GM19023 (cell line): ENCODE data around the gene AQP7.
"Not testable (repeated sequence)": the region's sequence is repeated elsewhere in the genome, so short reads cannot be mapped to it uniquely, and the experiment has no call there.

Source experiments
- ATAC-seq: cut with Tn5 transposase; IDR thresholded peaks from one replicate; pipeline ENCODE4 v1.9.1; 2021; ENCODE audit warnings: mild to moderate bottlenecking, moderate library complexity; ENCODE audit not compliant: unreplicated experiment

AQP7 gene

DNA sequence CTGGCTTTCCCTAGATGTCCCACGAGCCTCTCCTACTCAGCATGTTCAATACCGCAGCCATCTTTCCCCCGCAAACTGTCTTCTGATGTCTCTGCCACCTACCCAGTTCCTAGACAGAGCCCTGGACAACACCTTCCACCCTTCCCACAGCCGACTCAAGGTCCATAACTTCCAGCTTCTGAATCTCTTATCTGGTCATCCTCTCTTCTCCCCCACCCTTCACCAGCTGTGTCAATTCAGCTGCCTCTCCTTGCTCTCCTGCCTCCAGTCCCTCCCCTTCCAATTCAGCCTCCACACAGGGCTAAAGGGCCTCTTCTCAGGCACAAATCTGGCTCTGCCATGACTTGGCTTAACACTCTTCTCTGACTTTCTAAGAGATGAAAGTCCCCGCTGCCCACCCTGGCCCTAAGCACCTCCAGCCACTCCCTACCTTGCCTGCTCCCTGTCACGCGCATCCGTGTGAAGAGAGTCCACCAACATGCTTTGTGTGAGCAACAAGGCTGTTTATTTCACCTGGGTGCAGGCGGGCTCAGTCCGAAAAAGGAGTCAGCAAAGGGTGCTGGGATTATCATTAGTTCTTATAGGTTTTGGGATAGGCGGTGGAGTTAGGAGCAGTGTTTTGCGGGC is 25.2 kb downstream of the AQP7 start:
- no peak for ATAC-seq

GRCh38 chr9:33375841-33376321 is 26.5 kb downstream of the AQP7 start:
- no peak for ATAC-seq

DNA sequence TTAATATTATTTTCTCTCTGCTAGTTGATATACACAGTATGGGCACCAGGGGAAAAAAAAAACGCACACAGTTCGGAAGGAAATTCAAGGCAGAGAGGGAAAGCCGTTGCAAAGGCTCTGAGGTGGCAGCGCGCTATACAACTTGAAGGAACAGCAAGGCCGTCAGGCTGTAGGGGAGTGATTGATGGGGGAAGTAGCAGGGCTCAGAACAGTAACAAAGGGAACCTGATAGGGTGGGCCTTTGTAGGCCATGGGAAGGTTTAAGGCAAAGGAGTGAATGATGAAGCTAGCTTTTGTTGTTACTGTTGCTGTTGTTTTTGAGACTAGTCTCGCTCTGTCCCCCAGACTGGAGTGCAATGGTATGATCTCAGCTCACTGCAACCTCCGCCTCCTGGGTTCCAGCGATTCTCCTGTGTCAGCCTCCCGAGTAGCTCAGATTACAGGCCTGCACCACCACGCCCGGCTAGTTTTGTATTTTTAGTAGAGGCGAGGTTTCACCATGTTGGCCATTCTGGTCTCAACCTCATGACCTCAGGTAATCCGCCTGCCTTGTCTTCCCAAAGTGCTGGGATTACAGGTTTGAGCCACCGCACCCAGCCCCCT is 27.0 kb downstream of the AQP7 start:
- no peak for ATAC-seq

DNA sequence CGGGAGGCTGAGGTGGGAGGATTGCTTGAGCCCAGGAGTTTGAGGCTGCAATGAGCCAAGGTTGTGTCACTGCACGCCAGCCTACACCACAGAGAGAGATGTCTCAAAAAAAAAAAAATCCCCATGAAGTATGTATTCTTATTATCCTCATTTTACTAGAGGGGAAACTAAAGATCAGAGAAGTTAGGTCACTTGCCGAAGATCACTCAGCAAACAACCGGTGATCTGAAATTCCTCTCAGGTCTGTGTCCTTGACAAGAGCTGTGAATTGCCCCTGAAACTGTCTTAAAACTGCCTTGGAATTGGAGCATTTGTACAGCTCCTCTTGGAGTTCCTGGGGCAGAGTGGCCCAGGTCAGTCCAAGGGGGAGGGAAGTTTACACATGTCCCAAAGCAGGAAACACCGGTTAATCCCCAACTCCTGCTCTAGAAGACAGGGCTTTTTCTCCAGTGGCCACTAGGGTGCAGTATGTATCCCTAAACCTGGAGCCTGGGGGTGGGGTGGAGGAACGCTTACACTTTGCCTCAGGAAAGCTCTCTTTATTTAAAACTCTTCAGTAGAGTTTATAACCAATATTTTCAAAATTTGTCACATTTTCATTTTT is 27.6 kb downstream of the AQP7 start:
- ATAC-seq: no peak

- no peak for ATAC-seq
These were observed 28.2 kb downstream of the AQP7 start for GRCh38 chr9:33374190-33374589.

DNA sequence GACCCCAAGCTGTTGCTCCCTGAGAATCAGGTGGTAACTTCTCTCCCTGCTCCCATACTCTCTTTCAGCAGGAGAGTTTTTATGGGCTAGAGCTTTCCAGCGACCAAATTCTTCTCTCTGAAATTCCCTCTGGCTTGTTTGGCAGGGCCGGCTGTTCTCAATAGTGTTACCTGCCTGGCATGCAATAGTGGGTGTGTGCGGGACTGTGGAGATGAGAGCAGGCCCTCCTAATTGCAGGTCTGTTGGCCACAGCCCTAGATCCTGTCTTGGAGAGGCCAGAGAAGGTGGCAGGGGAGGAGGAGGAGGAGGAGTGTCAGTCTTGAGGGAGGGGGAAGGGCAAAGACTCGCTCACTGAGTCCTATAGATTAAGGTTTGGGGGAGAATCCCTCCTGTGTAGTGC is 29.5 kb downstream of the AQP7 start:
- ATAC-seq: no peak

DNA sequence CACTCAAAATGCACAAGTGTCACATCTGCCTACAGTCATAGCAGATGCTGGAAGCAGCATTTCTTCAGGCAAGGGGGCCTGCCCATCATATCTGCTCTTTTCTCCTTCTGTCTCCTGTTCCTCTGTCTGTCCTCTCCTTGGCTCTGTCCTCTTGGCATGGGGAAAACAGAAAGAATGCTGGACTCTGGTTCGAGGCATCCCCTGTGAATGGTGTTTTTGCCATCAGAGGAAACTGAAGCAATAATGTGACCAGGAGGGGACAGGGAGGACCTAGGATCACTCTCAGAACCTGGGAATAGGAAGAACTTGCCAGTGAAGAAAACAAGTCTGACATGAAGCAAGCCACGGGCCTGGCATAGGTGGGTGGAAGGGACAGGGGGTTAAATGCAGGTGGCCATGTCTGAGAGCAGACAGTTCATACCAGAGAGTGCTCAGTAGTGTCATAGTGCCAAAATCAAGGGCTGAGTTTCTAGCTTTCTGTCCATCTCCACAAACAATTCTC is 35.3 kb downstream of the AQP7 start:
- ATAC-seq: no peak

GRCh38 chr9:33364814-33365213 is 37.6 kb downstream of the AQP7 start:
- not testable (repeated sequence) for ATAC-seq

DNA sequence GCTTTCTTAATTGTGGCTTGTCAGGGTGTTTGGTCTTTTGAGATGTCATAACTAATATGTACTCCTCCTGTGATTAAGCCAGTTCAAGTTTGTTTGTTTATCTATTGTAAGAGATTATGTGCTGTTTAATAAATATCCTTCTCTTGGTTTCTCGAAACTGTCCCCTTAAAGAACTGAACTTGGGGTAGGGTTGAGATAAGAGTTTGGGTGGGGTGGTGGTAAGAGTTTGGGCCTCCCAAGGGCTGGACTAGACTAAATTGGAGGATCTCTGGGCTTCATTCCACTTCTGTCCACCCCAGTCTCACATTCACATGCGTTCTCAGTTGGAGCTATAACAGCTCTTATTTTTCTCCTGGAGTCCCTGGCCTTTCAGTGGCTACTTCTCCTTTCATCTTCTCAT is 38.2 kb downstream of the AQP7 start:
- no peak for ATAC-seq

DNA sequence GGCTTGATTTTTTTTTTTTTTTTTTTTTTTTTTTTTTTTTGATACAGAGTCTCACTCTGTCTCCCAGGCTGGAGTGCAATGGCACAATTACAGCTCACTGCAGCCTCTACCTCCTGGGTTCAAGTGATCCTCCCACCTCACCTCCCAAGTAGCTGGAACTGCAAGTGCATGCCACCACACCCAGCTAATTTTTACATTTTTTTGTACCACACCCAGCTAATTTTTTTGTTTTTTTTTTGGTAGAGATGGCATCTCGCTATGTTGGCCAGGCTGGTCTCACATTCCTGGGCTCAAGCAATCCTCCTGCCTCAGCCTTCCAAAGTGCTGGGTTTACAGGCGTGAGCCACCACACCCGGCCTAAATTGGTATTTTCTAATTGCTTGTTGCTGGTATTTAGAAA is 43.7 kb downstream of the AQP7 start:
- not testable (repeated sequence) for ATAC-seq

GRCh38 chr9:33355933-33356332 is 46.4 kb downstream of the AQP7 start:
- no peak for ATAC-seq

GRCh38 chr9:33354651-33355211 is 47.6 kb downstream of the AQP7 start:
- no peak for ATAC-seq

- ATAC-seq: no peak
These were observed 50.8 kb downstream of the AQP7 start for GRCh38 chr9:33351547-33351946.

- no peak for ATAC-seq
These were observed 52.1 kb downstream of the AQP7 start for GRCh38 chr9:33350310-33350709.

- no peak for ATAC-seq
These were observed 52.6 kb downstream of the AQP7 start for GRCh38 chr9:33349743-33350142.

DNA sequence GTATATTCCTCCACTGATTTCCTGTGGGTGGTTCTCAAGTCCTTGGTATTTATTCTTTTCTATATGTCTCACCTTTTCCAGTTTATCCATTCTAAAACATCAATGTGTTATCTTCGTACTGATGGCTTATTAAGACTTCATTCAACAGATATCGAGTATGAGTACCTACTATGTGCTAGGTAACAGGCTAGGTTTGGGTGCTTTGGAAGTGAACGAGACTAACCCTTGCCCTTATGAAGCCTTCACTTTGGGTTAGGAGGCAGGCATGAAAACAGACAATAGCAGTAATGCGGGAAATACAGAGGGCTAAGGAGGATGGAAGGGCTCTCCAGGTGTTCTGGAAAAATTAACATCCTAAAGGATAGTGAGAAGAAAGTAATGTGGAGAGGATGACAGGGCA is 53.4 kb downstream of the AQP7 start:
- ATAC-seq: no peak

- no peak for ATAC-seq
These were observed 55.8 kb downstream of the AQP7 start for GRCh38 chr9:33346564-33346963.

DNA sequence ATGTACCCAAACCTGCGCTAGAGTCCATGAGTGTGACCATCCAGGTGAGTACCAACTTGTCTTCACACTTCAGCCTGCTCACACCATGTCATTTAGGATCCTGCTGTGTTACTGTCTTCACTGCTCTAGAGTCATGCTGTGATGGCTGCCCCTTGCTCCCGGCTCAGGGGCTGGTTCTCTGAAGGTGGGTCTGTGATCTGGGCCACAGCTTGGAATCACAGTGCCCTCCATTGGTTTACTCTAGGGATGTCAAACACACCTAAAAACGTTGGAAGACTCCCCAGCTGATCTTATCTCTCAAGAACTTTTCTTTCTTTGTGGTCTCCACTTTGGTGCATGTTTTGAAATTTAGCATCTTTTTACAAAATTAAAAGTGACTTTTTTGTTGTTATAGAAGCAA is 58.2 kb downstream of the AQP7 start:
- ATAC-seq: no peak

DNA sequence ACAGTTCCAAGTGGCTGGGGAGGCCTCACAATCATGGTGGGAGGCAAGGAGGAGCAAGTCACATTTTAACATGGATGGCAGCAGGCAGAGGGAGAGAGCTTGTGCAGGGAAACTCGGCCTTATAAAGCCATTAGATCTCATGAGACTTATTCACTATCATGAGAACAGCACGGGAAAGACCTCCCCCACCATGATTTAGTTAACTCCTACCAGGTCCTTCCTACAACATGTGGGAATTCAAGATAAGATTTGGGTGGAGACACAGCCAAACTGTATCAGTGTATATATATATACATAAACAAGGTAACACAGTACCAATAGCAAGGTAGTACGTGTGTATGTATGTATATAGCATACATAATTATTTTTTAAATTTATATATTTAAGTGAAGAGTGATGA is 61.2 kb downstream of the AQP7 start:
- no peak for ATAC-seq

GRCh38 chr9:33340186-33340585 is 62.2 kb downstream of the AQP7 start:
- ATAC-seq: no peak
